HG02798 (cell line): ENCODE results near the gene TBC1D17.
"Not testable (repeated sequence)": the region's sequence is repeated elsewhere in the genome, so short reads cannot be mapped to it uniquely, and the experiment has no call there.

Experiments used
- ATAC-seq: cut with Tn5 transposase; IDR thresholded peaks from one replicate; pipeline ENCODE4 v1.9.1; 2021; ENCODE audit warnings: mild to moderate bottlenecking; ENCODE audit not compliant: unreplicated experiment, poor library complexity

The TBC1D17 gene

GRCh38 chr19:49913720-49914119 lies 36.2 kb downstream of the TBC1D17 start:
- ATAC-seq, result no peak

GRCh38 chr19:49915271-49915670 lies 37.8 kb downstream of the TBC1D17 start:
- no peak for ATAC-seq

GRCh38 chr19:49916839-49917733 lies 39.6 kb downstream of the TBC1D17 start:
- no peak for ATAC-seq

GRCh38 chr19:49918089-49918488 lies 40.6 kb downstream of the TBC1D17 start:
- ATAC-seq, result no peak

GRCh38 chr19:49920624-49921363 lies 43.3 kb downstream of the TBC1D17 start:
- ATAC-seq, result no peak

GRCh38 chr19:49921871-49922795 lies 44.6 kb downstream of the TBC1D17 start:
- no peak for ATAC-seq

GRCh38 chr19:49923055-49924003 lies 45.8 kb downstream of the TBC1D17 start:
- ATAC-seq, result no peak

GRCh38 chr19:49924004-49924880 lies 46.7 kb downstream of the TBC1D17 start:
- no peak for ATAC-seq

- ATAC-seq, result not testable (repeated sequence)
Measured at GRCh38 chr19:49924881-49925210, 47.3 kb downstream of the TBC1D17 start.

- no peak for ATAC-seq
Measured at GRCh38 chr19:49925486-49925885, 48.0 kb downstream of the TBC1D17 start.

- no peak for ATAC-seq
Measured at GRCh38 chr19:49926515-49926914, 49.0 kb downstream of the TBC1D17 start.

- no peak for ATAC-seq
Measured at GRCh38 chr19:49927526-49928264, 50.2 kb downstream of the TBC1D17 start.

- peak; percentile 66 for ATAC-seq
Measured at GRCh38 chr19:49929121-49929610, 51.7 kb downstream of the TBC1D17 start, which contains the start of the genes ATF5 and NUP62. Gene ATF5 (plus strand): TSS chr19:49929205. CDS start chr19:49930851, 1,646 bp downstream. Gene NUP62 (minus strand): TSS chr19:49929504. CDS start chr19:49909807, 19,697 bp downstream.

- ATAC-seq, result peak; percentile 73
Measured at GRCh38 chr19:49929611-49930482, 52.3 kb downstream of the TBC1D17 start.

GRCh38 chr19:49930483-49931011 lies 53.0 kb downstream of the TBC1D17 start:
- no peak for ATAC-seq
